ENCODE data around the gene PTPN2.
"Not testable (repeated sequence)": the region's sequence is repeated elsewhere in the genome, so short reads cannot be mapped to it uniquely, and the experiment has no call there.

Gene PTPN2

DNA sequence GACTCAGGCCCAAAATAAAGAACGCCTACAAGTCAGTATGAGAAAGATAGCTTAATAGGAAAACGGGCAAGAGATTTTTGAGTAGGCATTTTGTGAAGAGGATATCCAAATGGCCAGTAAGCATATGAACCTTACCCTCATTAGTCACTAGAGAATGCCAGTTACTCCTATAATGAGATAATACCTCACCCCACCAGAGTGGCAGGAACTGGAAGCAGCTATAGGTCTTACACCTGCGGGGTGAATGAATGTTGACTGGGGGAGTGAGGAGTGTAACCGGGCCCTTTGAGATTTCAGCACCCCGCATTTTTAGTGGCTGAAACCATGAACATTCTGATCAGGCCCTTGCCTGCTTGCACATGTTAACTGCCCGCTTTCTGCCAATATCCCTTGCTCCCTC is 7.5 kb upstream of the PTPN2 start:
- DNase-seq (ENCODE audit: low spot score) = no peak

DNA sequence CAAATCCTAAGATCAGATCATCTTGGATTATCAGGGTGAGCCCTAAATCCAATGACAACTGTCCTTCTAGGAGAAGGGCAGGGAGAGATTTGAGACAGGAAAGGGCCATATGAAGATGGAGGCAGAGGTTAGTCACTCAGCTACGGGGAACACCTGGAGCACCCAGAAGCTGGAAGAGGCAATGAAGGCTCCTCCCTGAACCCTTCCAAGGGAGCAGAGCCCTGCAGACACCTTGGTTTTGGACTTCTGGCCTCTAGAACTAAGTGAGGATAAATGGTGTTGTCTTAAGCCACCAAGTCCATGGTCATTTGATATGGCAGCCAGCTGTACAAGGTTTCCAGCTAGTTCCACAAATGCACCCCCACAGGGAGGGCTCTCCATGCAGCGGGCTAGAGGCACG is 6.9 kb upstream of the PTPN2 start:
- DNase-seq (ENCODE audit: low spot score) = no peak

DNA sequence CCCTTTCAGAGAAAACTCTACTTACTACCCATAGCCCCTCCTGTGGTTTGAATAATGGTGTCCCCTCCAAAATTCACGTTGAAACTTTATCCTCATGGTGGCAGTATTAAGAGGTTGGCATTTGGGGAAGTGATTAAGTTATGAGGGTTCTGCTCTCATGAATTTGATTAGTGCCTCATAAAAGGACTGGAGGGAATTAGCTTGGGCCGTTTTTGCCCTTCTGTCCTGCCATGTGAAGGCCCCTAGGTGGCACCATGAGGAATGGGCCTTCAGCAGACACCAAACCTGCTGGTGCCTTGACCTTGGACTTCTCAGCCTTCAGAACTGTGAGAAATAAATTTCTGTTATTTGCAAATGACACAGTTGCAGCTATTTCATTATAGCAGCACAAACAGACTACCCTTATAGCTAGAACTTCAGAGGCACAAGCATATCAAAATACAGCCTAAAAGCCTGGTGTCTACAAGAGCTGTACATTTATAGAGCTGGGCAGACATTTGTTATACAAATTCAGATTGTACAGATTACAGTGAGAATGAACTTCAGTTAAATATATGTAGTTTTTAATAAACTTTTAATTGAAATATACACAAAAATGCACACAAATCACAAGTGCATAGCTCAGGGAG is 2.6 kb upstream of the PTPN2 start:
- DNase-seq (ENCODE audit: low spot score) = peak; percentile 21

DNA sequence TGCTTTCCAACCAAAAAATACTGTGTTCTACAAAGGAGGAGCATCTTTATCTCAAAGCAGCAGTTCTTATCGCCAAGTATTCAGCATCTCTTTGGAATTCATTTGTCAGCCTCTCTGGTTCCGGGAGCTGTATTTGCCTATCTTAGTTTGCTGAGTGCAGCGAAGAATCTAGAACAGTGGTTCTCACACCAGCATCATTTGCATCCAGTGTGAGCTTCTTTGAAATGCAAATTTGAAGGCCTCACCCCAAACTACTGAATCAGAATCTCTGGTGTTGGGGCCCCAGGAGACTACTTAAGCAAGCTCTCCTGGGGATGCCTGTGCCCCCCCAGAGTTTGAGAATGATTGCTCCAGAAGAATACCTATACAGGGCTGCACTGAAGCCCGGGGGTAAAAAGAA is 1.5 kb upstream of the PTPN2 start:
- no peak for DNase-seq (ENCODE audit: low spot score)

DNA sequence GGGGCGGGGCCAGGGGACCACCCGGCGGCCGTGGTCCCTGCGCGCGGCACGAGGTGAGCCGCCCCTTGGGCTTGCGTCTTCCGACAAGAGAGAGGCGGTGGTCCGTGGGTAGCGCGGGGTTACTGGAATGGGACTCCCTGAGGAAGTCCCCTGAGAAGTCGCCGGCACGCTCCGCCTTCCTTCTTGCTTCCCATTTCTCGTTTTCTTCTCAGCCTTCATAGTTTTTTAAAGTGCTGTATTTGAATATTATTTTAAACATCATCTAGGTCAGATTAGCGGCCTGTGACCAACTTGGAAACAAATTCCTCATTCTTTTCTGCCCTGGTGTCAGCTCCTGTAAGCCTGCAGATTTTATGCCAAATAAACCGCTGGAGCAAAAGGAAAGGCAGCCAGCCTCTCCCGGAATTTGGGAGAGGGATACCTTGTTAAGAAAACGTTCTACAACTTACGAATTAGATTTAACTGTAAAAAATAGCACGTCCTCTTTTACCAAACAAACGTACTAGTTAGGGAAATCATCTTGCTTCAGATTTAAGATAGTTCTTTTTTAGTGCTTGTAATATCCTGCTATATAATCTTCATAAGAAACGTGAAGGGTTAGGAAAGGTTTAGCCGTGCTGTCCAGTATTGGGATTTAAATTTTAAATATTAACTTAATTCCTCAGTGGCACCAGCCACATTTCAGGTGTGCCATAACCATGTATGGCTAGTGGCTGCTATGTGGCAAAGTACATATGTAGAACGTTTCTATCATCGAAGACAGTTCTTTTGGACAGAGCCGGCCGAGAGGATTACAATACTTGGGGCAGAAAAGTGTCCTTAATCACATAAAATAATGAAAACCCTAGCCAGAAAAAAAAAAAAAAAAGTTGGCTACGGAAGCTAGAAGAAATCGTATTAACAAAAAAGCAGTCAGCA is 628 bp upstream of the PTPN2 start:
- no peak for DNase-seq (ENCODE audit: low spot score)

DNA sequence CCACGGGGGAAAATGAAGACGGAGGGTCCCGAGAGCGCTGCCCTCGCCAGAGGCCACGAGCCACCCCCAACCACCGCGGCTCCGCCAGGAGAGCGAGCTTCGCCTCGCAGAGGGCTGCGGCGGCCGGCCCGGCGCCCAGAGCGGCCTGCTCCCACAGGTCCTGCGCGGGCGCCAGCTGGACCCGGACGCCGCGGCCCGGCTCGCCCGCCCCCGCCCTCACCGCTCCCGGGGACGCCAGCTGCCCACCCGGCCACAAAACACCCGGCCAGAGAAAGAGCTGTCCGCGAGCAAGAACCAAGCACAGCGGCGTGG is 709 bp downstream of the PTPN2 start:
- DNase-seq (ENCODE audit: low spot score) = no peak

GRCh38 chr18:12882453-12883371 is 1.3 kb downstream of the PTPN2 start:
- no peak for DNase-seq (ENCODE audit: low spot score)

GRCh38 chr18:12880541-12880910 is 3.5 kb downstream of the PTPN2 start:
- DNase-seq (ENCODE audit: low spot score) = no peak

GRCh38 chr18:12879840-12880540 is 4.0 kb downstream of the PTPN2 start:
- DNase-seq (ENCODE audit: low spot score) = no peak

- not testable (repeated sequence) for DNase-seq (ENCODE audit: low spot score)
Measured at GRCh38 chr18:12874992-12875391, 9.0 kb downstream of the PTPN2 start.

DNA sequence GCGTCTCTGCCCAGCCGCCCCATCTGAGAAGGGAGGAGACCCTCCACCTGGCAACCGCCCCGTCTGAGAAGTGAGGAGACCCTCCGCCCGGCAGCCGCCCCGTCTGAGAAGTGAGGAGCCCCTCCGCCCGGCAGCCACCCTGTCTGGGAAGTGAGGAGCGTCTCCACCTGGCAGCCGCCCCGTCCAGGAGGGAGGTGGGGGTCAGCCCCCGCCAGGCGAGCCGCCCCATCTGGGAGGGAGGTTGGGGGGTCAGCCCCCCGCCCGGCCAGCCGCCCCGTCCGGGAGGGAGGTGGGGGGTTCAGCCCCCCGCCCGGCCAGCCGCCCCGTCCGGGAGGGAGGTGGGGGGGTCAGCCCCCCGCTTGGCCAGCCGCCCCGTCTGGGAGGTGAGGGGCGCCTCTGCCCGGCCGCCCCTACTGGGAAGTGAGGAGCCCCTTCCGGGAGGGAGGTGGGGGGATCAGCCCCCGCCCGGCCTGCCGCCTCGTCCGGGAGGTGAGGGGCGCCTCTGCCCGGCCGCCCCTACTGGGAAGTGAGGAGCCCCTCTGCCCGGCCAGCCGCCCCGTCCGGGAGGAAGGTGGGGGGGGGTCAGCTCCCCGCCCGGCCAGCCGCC is 10.0 kb downstream of the PTPN2 start:
- DNase-seq (ENCODE audit: low spot score) = not testable (repeated sequence)

DNA sequence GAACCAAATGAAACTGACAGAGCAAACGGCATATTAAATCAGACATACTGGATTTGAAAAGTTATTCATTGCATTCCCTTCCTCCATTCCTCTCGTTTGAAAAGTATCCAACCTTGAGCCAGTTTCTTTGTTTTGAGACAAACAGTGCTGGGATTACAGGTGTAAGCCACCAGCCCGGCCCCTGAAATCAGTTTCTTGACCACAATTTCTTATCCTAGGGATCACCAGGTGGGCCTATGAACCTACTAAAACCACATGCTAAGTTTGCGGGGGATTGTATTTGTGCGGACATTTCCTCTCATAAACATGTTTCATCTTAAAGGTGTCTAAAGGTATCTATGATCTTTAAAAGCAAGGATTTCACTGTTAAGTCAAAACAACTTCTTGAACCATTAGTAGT is 11.6 kb downstream of the PTPN2 start:
- DNase-seq (ENCODE audit: low spot score) = no peak

DNA sequence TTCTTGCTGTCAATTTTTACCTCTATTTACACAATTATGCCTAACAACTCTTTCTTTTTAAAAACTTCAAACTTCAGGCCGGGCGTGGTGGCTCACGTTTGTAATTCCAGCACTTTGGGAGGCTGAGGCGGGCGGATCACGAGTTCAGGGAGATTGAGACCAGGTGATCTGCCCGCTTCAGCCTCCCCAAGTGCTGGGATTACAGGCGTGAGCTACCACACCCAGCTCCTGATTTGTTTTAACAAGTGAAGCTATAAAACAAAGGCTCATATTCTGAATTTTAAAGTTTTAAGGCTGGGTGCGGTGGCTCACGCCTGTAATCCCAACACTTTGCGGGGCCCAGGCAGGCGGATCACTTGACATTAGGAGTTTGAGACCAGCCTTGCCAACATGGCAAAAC is 15.5 kb downstream of the PTPN2 start:
- no peak for DNase-seq (ENCODE audit: low spot score)

DNA sequence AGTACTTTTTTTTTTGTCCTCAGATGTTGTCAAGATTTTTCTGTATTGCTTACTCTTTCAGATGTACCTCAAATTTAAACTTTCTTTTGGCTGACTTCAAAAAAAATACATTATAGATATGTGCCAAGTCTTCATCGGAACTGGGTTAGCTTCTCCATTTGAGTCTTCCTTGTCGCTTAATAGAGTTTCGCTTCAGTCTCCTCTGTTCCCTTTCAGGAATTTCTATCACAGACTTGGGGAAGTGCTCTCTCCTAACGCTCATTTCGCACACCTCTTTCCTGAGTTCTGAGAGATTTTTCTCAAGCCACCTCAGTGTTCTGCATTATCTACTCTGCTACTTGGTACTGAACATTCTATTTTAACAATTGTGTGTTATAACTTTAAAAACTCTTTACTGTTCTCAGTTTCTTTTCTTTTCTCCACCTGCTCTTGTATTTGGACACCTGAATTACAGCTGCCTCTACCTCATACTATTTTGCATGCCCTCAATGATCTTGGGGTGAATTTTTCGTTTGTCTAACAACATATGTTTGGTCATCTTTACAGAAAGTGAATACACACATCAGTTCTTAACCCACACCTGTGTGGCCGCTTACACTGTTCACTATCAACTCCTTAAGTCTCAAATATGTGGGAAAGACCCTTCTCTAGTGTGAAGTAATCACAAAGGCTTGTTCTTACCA is 16.5 kb downstream of the PTPN2 start:
- DNase-seq (ENCODE audit: low spot score) = no peak

- no peak for DNase-seq (ENCODE audit: low spot score)
Measured at GRCh38 chr18:12863687-12864216, 20.3 kb downstream of the PTPN2 start.

- no peak for DNase-seq (ENCODE audit: low spot score)
Measured at GRCh38 chr18:12862874-12863482, 21.1 kb downstream of the PTPN2 start.

DNA sequence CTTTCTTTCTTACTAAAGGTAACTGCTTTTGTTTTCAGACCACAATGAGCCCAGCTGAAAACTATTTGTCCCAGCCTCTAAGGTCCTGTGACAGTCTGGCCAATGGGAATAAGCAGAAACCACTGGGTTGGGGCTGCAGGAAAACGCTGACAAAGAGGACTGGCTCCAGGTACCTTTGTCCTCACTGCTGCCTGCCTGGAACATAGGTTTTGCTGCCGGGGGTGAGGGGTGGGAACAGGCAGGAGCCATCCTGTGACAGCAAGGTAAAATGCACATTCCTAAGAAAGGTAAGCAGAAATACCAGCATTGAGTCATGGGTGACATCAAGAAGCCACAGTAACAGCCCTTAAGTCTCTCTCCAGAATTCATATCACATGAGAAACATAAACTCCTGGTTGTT is 21.6 kb downstream of the PTPN2 start:
- DNase-seq (ENCODE audit: low spot score) = no peak

DNA sequence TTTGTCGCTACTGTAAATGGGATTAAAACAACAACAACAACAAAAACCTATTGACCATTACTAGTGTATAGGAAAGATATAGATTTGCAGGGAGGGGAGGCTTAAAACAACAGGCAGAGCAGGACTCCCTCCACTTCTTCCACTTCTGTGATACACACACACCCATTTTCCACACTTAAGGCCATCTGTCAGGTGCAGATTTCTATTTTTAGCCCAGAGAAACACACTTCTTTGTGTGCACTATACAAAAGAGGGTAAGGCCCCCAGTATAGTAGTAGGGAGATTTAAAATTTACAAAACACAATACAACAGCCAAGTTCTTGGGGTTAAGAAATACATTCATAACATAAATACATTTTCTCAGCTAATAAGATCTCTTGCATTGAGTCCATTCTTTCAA is 22.4 kb downstream of the PTPN2 start:
- DNase-seq (ENCODE audit: low spot score) = no peak

GRCh38 chr18:12860530-12860929 is 23.5 kb downstream of the PTPN2 start:
- no peak for DNase-seq (ENCODE audit: low spot score)

- no peak for DNase-seq (ENCODE audit: low spot score)
Measured at GRCh38 chr18:12858991-12859390, 25.0 kb downstream of the PTPN2 start.

All from CD4-positive, alpha-beta T cell treated with Interleukin-15 for 4 hours (primary cell).